Stimulated activated CD8-positive, alpha-beta memory T cell treated with anti-CD3 and anti-CD28 coated beads, Interleukin-7, amount 100 ng/mL, for 48 hours (primary cell): ENCODE measurements around the gene ZDHHC20.
A peak's percentile ranks its signal among the peaks of the same experiment; 100 is the strongest.

Experiments
- DNase-seq, 2 donors: peaks; one replicate each; pipeline ENCODE4 v3.0.0-alpha.2; 2020; ENCODE audit warnings: low read depth in 1 of 2; ENCODE audit errors: extremely low read depth in 1 of 2

ZDHHC20 gene

DNA sequence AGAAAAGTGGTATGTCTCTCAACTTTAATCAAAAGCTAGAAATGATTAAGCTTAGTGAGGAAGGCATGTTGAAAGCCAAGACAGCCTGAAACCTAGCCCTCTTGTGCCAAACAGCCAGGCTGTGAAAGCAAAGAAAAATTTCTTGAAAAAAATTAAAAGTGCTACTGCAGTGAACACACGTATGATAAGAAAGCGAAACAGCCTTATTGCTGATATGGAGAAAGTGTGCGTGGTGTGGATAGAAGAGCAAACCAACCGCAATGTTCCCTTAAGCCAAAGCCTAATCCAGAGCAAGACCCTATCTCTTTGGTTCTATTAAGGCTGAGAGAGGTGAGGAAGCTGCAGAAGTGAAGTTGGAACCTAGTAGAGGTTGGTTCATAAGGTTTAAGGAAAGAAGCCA lies 96.4 kb downstream of the ZDHHC20 start:
- no peak for DNase-seq

DNA sequence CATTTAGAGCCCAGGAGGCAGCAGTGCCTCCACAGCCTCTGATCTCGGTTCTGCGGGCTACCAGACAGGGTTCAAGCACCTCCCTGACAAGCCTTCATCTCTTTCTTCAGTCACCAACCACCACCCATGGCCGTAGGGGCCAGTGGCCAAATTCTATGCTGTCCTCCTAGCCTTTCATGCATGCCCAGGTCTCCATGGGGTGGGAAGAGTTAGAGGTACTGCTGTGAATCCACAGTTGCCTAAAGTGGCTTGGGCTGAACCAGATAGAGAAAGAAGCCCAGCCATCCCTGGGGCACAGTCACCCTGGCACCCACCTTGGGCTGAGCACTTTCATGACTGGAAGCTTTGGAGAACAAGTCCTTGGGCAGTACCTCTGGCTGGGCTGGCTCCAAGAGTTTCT lies 97.4 kb downstream of the ZDHHC20 start:
- no peak for DNase-seq

DNA sequence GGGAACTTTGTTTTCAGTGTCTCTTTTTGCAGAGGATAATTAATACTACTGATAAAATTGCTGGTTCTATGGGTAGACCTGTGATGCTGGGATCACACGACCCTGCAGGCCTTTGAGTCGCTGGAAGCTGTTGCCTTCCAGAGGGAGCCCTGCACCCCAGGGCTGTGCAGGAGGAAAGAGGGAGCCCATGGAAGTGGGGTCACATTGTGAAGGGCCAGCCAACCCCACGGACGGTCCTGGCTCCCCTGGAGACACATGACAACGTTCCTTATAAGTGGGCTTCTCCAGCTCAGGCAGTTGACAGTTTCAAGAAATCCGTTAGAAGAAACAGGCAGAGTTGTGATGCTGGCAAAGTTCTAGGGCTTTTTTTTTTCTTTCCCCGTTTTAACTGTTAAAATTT lies 98.0 kb downstream of the ZDHHC20 start:
- DNase-seq = no peak

DNA sequence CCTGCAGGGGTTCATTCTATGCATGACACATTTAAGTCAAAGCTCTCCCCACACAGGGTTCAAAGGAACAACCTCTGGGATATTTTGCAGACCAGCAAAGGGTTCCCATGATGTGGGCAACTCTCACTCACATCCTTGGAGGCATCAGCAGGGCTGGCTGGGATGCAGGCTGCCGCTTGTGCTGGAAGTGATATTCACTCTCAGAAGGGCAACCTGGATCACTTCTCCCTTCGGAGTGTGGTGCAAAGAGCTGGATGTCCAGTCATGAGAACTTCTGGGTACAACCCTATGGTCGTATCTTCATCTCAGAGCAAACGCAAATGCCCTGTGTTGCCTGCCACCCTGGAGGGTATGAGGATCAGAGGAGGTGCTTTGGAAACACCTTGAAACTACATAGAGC lies 98.6 kb downstream of the ZDHHC20 start:
- DNase-seq = no peak

DNA sequence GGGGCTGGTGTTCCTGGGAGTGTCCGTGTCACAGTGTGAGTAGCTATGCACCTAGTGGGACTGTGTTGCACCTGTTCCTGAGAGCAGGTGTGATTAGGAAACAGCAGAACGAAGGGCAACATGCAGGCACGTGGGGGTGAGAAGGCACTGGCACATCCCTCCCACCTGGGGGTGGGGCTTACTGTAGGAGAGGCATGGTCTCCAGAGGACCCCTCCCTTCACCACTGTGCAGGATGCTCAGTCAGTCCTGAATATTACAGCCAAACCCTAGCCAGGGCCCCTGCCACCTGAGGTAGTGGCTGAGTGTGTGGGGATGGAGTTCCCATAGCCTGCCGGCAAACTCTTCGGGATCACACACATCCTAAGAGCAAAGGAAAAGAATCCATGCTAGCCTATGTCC lies 99.2 kb downstream of the ZDHHC20 start:
- DNase-seq = no peak

DNA sequence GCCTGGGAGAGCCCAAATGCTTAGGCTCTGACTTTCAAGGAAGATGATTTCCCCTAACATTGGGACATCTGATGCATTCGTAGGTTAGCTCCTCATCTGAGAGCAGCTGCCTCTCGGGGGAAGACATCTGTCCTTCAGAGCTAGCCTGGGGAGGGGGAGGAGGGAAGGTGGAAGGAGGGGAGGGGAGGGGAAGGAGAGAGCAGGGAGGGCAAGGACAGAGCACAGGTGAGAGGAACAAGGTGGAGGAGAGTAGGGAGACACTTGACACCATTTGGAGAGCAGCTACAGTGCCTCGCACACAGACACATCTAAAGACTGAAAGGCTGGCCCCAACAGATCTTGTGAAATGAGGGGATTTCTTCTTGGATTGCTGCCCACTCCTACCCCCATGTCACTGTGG lies 103.8 kb downstream of the ZDHHC20 start:
- DNase-seq = no peak

DNA sequence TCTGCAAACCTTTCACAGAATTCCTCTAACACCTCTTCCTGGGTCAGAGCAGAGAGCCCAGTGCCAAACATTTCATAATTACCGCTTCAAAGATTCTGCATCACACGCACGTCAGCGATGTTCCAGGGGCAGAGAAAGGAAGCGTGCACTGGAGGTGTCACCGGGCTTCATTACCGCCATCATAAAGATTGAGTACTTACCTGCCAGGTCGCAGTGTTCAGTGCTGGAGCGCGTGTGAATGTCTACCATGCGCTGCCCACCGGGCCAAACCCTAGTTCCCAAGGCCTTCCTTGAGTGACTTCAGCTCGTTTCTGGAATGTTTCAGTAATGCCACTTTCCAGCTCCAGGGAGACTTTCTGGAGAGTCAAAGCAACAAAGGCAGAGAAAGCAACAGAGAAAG lies 104.4 kb downstream of the ZDHHC20 start:
- DNase-seq = no peak

DNA sequence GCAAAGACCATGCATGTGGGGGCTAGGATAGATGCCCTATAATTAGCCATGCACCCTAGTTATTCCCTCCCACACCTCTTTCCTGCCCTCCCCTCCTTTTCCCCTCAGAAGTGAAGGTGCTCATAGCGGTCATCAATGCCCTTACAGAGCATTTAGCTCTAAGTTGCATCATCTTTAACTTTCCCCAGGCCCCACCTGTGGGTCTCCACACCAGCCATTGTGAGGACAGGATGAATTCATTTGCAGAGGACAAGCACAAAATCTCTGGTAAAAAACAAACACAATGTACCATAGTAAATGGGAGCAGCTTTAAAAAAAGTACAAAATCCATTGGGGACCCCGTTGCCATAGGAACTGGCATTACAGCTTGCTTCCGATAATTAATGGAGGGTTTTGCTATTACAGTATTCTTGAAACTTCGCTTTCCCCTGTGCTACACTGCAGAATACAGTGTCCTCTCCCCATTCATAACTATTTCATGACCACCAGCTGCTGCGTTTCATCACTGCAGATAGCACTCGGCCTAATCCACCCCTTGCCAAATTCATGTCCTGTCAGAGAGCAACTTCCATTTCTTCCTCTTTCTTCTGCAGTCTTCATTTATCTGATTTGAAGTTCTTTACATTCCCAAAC lies 110.5 kb downstream of the ZDHHC20 start:
- no peak for DNase-seq

DNA sequence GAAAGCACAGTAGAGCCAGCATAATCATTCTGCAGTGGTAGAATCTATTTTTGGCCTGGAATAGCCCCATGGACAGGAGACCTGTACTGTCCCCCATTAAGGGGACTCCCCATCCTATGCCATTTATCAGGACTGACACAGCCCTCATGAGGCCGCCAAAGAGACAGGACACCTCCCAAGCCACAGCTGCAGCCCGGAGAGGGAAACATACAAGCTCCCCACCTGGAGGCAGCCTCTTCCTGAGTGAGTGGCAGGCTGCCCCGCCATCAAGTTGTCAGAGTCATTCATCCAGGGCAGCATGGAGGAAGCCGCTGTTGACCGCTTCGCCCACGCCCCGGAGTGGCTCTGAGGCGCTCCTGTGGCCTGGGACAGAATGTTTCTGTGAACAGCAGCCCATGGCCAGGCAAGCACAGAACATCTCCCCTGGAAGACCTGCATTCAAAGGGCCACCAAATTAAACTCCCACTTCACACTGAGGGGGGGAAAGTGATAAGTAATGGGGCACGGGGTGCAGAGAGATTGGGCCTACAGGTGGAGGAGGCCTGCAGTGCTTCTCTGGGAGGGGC lies 111.3 kb downstream of the ZDHHC20 start:
- no peak for DNase-seq

DNA sequence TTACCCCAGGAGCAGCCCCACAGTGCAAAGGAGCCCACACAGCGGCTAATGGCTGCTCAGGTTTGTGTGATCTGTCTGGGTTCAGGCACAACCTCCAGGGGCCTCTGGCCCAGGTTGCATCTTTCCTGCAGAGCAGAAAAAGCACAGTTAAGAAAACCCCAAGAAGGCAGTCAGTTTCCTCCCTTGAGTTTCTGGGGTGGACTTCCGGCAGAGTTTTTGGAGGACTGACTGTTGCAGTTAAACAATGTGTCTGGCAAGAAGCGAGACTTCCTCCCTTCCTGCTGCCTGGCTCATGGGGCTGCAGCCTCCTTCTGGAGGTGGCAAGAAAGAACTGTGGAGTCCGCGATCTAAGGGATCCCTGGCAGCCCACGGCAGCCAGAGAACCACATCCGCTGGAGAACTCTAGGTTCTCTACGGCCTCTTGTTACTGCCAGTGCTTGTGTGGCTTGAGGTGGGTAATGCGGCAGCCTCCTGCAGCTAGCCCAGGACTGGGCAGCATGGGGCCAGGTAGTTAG lies 114.4 kb downstream of the ZDHHC20 start:
- peak; percentile 7 to 9 for DNase-seq

DNA sequence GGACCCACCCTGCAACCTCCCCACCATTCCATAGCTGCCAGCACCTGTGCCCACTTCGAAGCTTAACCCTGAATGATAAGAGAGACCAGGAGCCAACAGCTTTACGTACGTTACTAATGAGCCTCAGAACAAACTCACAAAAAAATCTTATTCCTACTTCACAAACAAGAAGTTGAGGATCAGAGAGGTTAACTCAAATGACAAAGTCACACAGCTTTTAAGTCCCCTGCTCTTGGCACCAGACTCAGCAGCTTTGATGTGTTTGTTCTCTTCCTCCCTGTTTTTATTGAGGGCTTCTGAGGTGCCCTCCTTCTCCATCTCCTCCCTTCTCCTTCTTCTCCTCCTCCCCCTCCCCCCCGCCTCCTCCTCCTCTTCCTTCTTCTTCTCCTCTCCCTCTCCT lies 115.4 kb downstream of the ZDHHC20 start:
- DNase-seq = no peak

DNA sequence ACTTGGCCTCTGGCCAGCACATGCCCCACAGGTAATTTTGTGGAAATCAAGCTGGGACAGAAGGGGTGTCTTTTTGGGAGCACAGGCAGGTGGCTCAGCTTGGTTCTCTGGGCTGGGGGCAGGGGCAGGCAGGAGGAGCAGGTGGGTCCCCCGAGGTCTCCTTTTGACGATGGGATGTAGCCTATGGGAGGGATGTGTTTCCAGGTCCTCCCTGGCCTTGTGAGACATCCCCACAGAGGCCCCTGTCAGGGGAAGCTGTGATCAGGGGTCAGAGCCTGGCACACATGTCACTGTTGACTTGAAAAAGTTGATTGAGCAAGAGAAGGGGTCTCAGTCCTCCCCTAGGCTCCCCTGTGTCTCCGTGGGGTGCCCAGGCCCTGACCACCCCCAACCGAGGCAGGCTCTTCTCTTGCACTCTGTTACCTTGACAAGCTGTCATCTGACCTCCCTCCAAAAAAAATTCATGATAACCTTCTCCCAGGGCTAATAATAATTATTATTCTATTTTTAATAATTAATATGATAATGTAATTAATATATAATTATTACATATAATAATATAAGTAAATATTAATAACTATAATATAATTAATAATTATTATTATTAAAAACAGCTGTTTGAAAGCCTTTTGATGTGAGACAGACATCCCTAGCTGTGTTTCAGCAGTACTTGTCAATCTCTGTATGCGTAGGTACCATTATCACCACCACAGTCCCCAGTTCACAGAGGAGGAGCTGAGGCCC lies 116.2 kb downstream of the ZDHHC20 start:
- DNase-seq = no peak

DNA sequence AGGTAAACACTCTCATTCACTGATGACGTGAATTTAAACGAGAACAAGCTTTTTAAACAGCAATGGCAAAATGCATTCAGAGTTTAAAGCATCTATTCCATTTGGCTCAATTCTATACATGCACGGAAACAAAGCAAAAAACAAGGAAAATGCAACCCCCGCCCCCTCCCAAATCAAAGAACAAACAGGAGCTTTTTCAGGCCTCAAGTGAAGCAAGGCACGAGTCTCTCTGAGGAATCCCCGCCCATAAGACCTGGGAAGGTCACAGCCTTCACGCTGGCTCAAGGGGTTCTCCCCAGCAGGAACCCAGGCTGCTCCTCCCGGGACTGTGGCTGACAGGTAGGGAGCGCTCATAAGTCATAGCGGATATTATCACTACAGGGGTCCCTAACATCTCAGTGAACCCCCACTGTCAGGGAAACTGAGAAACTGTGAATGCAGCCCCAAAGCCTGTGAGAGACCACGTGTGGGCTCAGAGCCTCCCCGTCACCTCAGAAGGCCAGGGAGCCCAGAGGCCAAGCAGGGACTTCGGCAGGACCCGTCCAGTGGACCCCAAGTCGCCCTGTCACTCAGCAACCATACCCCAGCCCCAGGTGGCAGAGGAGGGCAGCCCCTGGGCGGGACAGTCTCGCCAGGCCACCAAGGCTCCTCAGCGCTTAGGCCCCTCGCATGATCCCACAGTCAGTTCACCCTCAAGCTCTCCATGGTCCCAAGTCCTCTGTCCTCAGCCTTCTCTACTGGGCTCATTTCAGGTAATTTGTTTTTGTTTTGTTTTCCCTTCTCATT lies 117.3 kb downstream of the ZDHHC20 start:
- DNase-seq = no peak

DNA sequence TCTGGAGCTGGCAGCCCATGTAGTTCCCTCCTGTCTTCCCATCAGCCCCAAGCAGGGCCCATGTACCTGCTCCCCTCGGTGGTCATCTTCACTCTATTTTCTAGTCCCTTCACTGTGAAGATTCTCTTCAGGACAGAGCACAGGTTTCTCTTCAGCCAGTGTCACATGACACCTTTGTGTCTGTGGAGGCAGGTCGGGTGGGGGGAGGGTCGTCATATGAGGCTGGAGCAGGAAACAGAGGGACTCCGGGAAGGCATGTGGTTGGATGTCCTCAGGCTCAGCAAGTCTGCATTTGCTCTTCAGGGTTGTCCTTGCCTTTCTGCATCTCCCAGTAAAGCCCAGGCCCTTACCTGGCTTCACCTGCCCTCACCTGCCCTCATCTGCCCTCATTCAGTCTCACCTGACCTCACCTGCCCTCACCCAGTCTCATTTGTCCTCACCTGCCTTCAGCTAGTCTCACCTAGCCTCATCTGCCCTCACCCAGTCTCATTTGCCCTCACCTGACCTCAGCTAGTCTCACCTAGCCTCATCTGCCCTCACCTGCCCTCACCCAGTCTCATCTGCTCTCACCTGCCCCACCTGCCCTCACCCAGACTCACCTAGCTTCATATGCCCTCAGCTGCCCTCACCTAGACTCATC lies 120.3 kb downstream of the ZDHHC20 start:
- no peak for DNase-seq

DNA sequence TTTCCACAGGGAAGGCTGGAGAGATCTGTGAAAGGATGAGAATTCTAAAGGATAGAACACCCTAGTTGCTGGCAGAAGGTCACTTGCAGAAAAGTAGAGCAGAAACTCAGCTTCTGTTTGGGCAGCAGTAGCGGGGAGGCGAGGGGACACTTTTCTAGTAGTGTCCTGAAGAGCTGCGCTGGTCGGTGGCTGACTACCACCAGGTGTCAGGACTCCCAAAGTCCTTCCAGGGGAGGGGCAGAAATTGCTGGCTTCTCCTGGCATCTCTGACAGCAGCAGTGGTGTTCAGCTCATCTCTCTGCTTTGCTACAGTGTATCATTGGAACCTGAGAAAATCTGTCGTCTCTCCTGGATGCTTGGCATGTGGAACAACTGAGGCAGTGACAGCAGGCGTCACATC lies 120.9 kb downstream of the ZDHHC20 start:
- DNase-seq = no peak

DNA sequence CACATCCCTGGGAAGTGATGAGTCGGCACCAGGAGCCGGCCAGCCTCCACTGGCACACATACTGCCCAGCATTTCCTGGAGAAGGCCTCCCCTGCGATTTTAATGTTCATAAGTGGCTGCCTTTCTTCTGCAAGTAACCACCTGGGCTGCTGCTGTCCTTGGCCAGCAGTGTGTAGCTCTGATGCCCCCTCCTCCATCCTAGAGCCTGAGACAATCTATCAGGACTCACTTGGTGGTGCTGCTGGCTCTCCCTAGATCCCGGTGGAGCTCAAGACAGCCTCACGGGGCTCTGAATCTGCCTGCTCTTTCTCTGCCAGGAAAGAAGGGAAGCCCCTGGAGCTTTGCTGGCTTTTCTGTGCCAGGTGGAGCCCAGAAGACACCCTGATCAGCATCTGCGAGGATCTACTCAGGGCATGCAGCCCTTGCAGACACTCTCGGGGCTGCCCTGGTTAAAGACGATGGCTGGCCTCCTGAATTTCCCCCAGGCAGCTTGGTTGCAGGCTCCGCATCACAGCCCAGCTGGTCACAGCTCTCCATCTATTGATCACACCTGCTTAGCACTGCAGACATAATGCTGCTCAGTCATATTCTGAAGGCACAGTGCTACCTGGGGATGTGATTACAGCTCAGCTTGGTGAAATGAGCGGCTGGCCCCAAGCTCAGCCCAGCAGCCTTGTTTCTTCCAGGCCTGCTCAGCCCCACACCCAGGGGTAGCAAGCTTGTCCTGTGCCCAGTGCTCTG lies 122.3 kb downstream of the ZDHHC20 start:
- DNase-seq = no peak

DNA sequence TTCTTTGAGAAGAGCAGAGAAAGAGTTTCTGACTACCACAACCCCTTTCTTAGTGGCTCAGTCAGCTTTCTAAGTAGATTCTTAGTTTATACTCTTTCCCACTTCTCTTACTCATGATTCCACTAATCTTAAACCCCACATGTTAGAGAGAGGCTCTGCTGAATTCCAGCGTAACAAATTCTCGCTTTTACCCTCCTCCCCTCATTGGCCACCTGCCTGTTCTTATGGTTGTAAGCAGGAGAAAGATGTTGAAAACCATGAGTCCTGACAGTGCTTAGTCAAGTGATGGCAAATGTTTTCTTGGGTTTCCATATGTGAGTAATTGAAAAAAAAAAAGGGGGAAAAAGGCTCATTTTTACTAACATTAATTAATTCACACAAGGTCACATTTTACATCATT lies 125.9 kb downstream of the ZDHHC20 start:
- DNase-seq = no peak

DNA sequence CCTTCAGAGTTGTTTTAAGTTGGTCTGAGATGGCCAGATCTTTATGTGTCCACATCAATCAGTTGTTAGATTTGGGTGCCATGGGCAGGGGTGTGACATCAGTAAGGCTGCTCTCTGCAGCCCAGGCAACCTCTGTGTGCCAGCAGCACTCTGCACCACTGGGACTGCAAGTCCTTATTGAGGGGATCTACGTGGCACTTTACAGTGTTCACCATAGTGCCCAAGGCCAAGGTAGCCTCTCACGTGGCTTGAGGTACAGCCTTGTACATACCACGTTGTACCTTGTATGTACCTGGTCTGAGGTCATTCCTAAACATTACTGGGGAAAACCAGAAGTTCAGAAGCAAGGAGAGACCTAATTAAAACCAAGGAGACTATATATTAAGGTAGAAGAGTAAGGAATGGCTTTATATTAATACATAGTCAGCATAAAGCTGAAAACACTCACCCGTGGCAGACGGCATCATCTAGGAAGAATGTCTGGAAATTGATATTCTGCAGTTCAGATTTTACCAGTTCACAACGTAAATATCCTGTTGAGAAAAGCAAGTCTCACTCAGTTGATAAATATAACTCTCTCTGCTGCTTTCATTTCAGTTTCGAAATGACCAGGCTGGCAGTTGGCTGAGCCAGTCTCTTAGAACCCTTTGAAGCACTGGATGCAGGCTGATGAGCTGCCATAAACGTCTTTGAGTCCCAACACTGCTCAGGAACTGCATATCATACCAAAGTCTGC lies 128.8 kb downstream of the ZDHHC20 start:
- DNase-seq = no peak

DNA sequence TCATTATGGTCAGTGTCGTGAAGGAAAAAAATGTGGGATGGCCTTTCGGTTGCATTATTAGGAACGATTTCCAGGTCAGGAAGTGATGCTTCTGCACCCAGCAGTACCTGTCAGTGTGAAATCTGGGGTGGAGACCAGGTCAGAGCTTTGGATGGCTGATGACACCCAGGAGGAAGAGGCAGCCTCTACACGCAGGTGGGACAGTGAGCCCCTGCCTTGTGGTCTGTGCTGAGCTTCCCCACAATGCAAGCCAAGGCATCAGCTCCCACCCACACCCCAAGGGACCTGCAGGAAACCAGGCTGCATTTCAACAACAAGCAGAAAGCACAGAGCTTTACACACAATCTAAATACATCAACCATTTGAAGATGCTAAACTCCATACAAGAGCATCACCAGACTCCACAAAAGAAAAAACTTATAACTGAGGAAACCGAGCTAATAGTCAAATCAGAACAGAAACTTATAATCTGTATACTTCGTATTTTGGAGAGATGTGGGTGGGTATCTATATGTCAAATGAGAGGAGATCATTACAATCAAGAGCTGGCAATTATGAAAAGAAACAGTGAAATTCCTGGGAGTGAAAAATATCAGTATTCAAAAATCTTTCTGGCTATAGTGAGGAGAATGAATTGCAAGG lies 130.1 kb downstream of the ZDHHC20 start:
- peak in 1 of 2 donors; percentile 4 for DNase-seq
